Measurements from ENCODE around the gene SNTN.

The SNTN gene

DNA sequence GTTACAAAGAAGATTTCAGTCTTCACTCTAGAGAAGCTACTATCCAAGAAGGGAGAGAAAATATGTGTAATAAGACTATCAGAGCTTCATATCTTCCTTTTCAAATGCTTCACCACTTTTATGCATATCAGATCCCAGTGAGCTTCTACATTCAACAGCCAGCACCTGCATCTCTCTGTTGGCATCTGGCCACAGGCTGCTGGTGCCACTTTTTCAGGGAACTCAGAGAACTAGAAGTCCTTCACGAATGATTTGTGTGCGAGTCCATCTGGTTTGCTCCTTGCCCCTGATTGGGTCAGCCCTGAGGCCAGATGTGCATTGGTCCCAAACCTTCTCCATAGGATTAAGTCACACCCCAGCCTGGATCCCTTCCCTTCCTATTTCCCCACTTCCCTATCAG is 22.1 kb downstream of the SNTN start:
- DNase-seq = no peak

DNA sequence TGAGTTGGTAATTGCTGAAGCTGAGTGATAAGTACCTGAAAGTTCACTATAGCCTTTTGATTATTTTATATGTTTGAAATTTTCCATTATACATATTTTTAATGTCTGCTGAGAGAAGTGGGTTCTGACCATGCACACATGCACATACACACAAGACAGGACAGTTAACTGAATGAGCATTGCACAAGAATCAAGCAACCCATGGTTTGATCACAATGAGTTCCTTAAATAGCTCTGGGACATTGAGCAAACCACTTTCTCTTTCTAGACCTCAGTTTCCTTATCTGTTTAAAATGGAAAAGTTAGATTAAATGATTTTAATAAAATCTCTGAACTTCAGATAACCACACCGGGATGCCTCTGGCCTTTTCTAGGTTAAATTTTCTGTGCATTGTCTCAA is 26.7 kb downstream of the SNTN start:
- DNase-seq = peak; percentile 46 to 70

DNA sequence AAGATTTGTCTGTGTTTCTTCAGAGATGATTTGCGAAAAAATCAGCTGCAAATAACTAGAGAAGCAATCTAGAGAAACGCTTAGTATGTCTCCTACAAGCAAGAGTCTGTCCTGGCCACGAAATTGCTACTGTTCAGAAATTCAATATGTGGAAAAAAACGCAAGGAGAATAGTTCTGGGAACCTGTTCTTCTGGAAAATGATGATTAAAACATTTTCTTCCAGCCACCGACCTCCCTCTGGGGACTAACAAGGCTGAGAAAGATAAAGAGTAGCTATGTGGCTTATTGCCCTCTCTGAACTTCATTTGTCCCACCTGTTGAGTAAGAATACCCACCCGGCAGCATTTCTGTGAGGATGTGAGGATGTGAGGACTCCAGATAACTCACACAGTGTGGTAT is 31.6 kb downstream of the SNTN start:
- no peak for DNase-seq

DNA sequence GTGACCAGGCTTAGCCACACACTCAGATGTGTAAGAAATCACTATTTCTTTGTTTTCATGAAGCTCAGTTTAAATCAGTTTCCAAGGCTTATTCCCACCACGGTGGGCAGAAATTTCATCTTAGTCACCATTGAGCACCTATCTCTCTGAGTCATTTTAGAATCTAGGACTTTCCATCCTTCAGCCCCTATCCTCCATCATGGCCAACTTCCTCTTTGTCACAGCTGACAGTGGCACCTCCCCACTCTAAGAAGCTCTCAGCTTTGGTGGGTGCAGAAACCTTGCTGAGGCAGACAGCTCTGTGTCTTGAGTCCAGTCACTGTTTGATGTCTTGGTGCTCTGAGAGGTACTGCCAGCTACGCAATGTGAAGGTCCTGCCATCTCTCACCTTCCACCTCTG is 32.9 kb downstream of the SNTN start:
- DNase-seq = no peak

DNA sequence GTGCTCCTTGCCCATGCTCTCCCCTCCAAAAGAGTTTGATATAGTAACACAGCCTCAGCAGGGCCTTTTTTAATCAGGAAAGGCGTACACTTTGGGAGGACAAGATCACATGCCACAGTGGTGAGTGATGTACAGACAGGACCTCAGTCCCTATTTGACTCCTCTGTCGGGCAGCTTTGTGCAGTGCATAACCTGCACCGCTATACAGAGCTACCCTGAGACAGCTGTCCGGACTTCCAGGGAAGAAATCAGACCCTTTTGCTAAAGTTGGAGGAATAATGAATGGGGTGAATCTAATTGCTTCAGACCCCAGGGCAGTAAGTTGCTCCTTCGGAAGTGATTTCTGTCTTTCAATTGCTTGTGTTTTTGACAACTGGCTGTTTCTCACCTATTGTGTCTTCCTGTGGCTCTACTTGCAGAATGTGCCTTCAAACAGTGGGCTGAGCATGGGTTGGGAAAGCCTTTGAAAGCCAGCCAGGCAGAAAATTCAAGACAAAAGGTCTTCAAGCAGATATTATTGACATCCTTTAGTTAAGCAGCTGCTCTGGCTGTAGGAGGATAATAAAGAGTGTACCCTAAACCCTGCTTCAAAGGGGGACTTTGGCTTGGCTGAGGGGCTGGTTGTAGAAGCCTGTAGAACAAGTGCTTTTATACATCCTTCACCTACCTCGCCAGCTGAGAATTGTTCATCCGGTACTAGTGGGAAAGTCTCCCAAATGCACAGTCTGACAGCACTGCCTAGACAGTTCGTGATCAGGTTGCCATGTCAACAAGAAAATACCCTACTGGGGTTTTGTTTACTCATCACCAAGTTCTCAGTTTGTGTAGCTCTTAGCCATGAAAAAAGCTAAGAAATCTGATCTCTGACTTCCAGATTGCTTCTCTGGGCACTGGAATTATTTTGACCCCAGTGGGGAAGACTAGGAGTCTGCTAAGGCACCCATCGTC is 35.1 kb downstream of the SNTN start:
- no peak for DNase-seq

DNA sequence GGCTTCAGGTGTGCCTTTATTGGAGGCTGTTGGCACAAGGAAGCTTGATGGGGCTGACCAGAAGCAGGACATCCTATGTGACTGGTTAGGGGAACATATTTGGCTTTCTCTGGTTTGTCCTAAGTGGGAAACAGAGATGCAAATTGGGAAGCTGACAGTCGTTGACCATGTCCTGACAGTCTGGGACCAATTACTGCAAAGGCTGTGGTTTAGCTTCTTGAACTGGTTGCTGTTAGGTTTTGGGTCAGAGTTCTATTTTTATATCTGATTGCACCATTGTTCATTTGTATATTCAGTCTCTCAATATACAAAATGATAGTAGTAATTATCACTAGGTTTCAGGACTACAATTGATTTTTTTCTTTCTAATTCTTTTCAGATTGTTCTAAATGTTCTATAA is 36.8 kb downstream of the SNTN start:
- DNase-seq = no peak

DNA sequence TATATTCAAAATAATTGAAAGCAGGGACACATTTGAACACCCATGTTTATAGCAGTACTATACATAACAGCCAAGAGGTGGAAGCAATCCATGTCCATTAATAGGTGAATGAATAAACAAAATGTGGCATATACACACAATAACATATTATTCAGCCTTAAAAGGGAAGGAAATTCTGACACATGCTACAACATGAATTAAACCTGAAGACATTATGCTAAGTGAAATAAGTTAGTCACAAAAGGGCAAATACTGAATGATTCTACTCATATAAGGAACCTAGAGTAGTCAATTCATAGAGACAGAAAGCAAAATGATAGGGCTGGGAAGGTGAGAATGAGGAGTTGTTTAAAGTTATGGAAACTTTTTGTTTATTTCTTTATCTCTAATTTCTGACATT is 40.9 kb downstream of the SNTN start:
- DNase-seq = no peak

DNA sequence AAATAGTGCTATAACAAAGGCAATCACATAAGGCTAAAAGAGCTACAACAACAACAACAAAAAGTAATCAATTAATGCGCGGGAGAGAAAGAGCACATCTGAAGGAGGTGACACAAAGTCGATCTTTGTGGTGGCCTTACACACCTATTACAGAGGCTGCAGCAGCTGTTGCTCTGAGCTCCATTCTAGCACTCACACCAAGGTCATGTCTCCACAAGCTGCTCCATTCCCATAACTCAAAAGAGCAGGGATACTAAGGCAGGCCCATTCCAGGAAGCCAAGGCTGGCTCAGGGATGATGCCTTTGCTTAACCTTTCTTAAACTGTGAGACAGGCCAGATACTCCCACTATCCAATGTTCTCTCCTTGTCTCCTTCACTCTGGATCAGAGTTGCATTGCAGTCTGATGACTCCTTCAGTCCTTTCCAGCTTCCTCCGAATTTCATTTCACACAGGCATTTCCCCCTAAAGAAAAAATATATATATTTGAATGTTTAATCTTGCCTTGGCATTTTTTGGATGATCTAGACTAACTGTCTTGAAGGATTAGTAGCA is 52.7 kb downstream of the SNTN start:
- no peak for DNase-seq

DNA sequence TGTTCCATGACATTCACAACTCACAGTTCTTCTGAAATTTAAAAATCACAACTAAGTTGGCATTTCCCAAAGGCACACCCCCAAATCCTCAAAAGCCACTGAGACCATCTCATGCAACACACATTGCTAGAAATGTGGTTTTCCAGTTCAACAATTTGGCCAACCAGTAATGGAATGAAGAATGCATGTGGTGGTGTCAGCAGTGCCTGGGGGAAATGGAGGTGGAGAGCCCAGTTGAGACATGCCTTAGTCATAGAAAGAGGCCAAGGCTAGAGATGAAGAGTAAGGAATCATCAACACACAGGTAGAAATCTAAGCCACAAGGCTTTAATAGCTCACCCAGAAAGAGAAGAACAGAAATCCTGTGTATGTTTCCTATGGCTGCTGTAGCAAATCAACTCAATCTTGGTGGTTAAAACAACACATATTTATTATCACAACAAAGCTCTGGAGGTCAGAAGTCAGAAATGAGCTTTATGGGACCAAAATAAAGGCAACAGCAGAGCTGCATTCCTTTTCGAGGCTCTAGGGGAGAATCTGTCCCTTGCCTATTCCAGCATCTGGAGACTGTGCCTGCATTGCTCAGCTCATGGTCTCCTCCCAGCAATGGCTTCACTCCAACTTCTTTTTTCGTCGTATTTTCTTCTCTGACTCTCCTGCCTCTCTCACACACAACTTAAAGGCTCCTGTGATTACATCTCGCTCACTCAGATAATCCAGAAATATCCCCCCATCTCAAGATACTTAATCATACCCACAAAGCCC is 54.0 kb downstream of the SNTN start:
- DNase-seq = no peak

DNA sequence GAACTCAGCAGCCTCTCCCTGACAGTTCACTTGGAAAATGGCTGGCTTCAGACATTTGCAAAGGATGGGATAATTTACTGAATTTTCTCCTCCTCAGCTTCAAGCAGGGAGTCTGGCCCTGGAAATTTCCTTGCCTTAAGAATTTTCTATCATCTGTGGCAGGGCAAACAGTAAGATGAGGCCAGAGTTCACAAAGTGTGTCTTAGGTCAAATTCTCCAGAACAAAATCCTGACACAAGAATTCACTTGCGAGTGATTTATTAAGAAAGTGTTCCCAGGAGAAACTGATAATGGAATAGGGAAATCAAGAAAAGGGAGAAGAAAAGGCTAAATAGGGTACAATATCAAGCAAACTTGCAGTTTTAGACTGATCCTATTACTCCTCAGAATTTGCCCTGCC is 55.3 kb downstream of the SNTN start:
- DNase-seq = no peak

DNA sequence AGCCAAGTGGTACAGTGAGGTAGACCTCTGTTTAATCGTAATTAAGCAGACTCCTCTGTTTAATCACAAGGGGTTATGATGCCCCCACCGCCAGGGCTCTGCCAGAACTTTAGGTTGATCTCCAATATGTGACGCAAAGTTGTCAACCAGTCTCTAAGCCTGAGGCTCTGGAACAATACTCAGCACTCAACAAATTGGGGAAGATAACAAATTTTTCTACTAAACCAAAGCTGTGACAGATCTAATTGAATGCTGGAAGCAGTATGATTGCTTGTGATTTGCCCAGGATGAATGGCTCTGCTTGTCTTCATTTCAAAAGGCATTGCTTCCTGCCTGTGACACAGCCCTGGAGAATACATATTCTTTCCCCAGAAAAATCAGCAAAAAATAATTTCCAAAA is 57.1 kb downstream of the SNTN start:
- DNase-seq = no peak
